ENCODE data around the gene PIK3R5. TPM values are rescaled to one million over a fixed set of nuclear protein-coding genes. Genes with fewer than 3 reads are reported as not detected.
"Not testable (repeated sequence)": the region's sequence is repeated elsewhere in the genome, so short reads cannot be mapped to it uniquely, and the experiment has no call there.

The PIK3R5 gene
- total RNA-seq, 1 experiment from 2014 or later = 0.35 TPM

GRCh38 chr17:8985054-8985701, 19.7 kb upstream of the PIK3R5 start:
- no peak for DNase-seq (ENCODE audit: extremely low read depth, low read depth)

GRCh38 chr17:8984225-8984624, 18.7 kb upstream of the PIK3R5 start:
- not testable (repeated sequence) for DNase-seq (ENCODE audit: extremely low read depth, low read depth)

GRCh38 chr17:8981443-8981842, 15.9 kb upstream of the PIK3R5 start:
- no peak for DNase-seq (ENCODE audit: extremely low read depth, low read depth)

GRCh38 chr17:8979715-8980114, 14.2 kb upstream of the PIK3R5 start:
- DNase-seq (ENCODE audit: extremely low read depth, low read depth) = no peak

- no peak for DNase-seq (ENCODE audit: extremely low read depth, low read depth)
Measured at GRCh38 chr17:8976638-8977037, 11.1 kb upstream of the PIK3R5 start.

GRCh38 chr17:8975091-8975725, 9.7 kb upstream of the PIK3R5 start:
- no peak for DNase-seq (ENCODE audit: extremely low read depth, low read depth)

- DNase-seq (ENCODE audit: extremely low read depth, low read depth) = no peak
Measured at GRCh38 chr17:8969901-8970300, 4.4 kb upstream of the PIK3R5 start.

GRCh38 chr17:8968503-8968902, 3.0 kb upstream of the PIK3R5 start:
- DNase-seq (ENCODE audit: extremely low read depth, low read depth) = no peak

- DNase-seq (ENCODE audit: extremely low read depth, low read depth) = no peak
Measured at GRCh38 chr17:8967861-8968260, 2.4 kb upstream of the PIK3R5 start.

- DNase-seq (ENCODE audit: extremely low read depth, low read depth) = no peak
Measured at GRCh38 chr17:8966926-8967325, 1.4 kb upstream of the PIK3R5 start.

GRCh38 chr17:8964801-8965393, 610 bp downstream of the PIK3R5 start:
- DNase-seq (ENCODE audit: extremely low read depth, low read depth) = no peak

GRCh38 chr17:8963647-8964258, 1.8 kb downstream of the PIK3R5 start:
- no peak for DNase-seq (ENCODE audit: extremely low read depth, low read depth)

GRCh38 chr17:8963014-8963413, 2.5 kb downstream of the PIK3R5 start:
- no peak for DNase-seq (ENCODE audit: extremely low read depth, low read depth)

- no peak for DNase-seq (ENCODE audit: extremely low read depth, low read depth)
Measured at GRCh38 chr17:8961829-8962228, 3.7 kb downstream of the PIK3R5 start.

GRCh38 chr17:8960325-8961140, 5.0 kb downstream of the PIK3R5 start:
- no peak for DNase-seq (ENCODE audit: extremely low read depth, low read depth)

- DNase-seq (ENCODE audit: extremely low read depth, low read depth) = no peak
Measured at GRCh38 chr17:8959312-8959918, 6.1 kb downstream of the PIK3R5 start.

GRCh38 chr17:8957721-8958120, 7.8 kb downstream of the PIK3R5 start:
- no peak for DNase-seq (ENCODE audit: extremely low read depth, low read depth)

GRCh38 chr17:8956465-8956902, 9.0 kb downstream of the PIK3R5 start:
- no peak for DNase-seq (ENCODE audit: extremely low read depth, low read depth)

GRCh38 chr17:8955021-8955959, 10.2 kb downstream of the PIK3R5 start:
- no peak for DNase-seq (ENCODE audit: extremely low read depth, low read depth)
